HG03103 (cell line): ENCODE data around the gene NUP133.
A peak's percentile ranks its signal among the peaks of the same experiment; 100 is the strongest.
"Not testable (repeated sequence)": the region's sequence is repeated elsewhere in the genome, so short reads cannot be mapped to it uniquely, and the experiment has no call there.

ENCODE experiments used
- ATAC-seq: cut with Tn5 transposase; IDR thresholded peaks from one replicate; pipeline ENCODE4 v1.9.1; 2021; ENCODE audit warnings: low read depth; ENCODE audit not compliant: unreplicated experiment

Gene NUP133

DNA sequence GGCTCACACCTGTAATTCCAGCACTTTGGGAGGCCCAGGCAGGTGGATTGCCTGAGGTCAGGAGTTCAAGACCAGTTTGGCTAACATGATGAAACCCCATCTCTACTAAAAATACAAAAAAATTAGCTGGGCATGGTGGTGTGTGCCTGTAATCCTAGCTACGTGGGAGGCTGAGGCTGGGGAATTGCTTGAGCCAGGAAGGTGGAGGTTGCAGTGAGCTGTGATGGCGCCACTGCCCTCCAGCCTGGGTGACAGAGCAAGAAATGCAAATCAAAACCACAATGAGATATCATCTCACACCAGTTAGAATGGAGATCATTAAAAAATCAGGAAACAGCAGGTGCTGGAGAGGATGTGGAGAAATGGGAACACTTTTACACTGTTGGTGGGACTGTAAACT, 3.1 kb upstream of the NUP133 start:
- ATAC-seq: not testable (repeated sequence)

DNA sequence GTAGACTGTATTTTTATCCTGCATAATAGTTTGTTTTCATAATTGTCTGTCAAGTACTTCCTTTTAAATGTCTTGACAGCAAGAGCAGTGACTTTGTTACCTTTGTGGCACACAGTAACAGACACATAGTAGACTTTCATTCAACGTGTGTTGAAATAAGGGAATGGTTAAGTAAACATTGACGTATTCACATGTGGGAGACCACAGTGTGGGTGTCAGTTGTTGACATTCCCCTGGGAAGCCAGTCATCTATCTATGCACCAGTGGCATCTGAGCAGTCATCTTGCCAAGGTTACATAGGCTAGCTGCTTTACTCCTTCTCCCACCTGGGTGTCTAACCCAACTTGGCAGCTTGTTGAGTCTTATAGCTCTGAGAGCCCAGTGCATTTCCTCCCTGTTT, 1.4 kb upstream of the NUP133 start:
- no peak for ATAC-seq

DNA sequence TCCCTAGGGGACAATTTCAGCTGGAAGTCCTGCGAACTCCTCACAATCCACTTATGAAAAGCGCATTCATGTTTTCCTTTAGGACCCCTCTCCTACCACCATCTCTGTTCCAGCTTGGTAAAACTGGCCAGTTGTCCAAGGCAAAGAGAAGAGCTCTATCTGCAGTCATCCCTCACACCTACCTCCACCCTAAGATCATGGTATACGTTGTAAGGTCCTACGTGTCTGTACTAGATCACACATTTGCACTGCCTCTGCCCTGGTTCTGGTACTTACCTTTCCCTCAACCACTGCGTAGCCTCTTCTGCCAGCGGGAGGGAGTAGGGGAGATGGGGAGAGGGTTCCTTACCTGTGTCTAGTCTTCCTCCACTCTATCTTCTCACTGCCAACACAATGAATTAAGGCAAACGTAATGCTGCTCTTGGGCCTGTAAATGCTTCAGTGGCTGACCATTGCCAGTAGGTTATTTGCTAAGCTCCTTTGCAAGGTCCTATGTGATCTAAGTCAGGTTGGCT, 739 bp upstream of the NUP133 start:
- ATAC-seq: no peak

DNA sequence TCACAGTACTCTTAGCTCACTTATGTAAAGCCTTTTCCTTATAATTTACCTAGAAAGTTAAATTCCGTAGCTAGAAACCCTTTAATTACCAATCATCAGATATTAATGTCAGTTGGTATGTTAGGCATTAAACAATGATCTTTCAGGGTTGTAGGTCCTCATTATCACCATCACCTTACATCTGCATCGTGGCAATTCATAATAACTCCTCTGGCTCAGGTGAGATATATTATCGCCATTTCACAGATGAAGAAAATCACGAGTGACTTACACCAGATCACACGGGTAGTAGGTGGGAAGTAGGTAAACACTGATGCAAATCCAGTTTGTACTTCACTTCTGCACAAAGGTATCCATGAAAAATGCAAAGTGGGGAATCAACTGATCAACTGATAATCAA, 639 bp downstream of the NUP133 start:
- peak; percentile 4 for ATAC-seq

DNA sequence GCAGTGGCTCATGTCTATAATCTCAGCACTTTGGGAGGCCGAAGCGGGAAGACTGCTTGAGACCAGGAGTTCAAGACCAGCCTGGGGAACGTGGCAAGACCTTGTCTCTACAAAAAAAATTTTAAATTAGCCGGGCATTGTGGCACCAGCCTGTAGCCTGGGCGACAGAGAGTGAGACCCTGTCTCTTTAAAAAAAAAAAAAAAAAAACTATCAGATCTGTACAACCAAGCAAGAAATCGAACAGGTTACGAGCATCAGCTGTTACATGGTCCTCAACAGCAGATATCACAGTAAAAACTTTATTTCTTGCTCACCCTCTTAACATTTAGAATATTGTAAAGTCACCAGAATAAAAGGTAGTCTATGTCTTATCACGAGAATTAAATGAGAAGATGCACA, 1.5 kb downstream of the NUP133 start:
- no peak for ATAC-seq

DNA sequence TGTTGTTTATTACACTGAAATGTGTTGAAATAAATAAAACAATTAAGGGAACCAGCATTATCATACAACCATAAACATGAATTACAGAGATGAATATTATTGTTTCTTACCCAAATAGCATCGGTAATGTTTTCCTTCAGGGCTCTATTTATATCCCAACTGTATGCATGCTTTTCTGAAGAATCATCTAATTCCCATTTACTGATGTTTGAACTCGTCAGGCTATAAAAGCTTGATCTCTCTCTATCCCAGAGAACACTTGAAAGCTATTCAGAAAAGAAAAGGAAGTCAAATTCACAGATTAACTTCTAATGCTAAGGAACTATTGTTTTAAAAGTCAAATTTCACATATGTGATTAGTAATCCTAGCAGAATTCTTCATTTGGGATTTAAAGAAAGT, 12.4 kb downstream of the NUP133 start:
- ATAC-seq: no peak

DNA sequence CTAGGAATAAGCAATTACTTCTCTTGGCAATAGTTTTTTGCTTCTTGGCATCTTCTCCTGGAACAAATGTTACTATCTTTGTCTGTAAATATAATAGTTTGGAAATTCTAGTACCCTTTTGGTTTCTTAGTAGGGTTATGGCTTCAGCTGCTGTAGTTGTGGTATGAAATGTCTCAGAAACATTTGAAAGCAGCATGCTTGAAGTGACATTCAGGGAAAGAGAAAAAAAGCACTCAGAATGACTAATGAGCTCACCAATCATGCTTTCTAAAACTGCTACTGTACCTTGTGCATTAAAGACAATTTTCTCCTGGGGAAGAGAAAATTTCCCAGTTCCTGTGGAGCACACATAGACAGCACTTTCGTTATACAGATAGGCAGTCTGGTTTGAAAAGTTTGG, 21.0 kb downstream of the NUP133 start:
- ATAC-seq: no peak

DNA sequence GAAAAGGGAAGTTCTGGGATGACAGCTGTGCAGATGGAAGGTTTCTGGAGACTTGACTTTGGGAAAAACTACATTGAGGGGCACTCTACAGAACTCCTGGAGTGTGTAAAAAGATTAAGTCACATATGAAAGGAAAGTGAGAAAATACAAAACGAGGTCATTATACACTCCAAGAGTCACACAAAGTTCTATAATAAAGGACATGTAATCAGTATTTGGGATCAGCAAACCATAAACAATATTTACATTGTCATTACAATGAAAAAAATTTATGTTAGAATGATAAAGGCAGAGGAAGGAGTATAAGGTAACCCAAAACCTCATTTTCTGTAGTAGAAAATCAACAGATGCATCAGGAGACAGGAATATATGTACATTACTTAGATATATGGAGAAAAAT, 22.8 kb downstream of the NUP133 start:
- ATAC-seq: no peak

DNA sequence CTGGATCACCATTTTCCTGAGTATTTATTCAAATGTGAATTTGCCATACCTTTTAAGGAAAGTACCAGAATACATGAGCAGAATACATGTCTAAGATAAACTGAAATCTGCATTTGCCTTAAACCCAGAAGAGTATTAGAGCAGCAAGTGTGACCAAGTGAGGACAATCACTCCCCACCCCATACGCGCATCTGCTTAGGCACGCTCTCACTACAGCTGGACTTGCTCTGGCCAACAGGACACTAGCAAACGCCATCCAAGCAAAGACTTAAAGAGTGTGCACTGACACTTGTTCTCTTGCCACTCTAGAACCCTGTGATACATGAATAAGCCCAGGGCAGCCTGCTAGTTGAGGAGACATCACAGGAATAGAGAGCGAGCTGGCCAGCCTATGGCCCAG, 25.6 kb downstream of the NUP133 start:
- ATAC-seq: no peak

DNA sequence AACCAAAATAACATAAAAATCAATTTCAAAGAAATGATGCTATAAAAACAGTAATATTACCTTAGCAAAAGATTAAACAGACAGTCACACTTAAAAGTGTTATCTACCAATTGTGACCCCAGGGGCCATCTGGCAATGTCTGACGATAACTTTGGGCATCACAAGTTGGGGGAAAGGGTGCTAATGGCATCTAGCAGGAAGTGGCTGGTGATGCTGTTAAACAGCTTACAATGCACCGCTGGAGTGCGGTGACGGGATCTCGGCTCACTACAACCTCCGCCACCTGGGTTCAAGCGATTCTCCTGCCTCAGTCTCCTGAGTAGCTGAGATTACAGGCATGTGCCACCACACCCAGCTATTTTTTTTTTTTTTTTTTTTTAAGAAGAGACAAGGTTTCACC, 27.6 kb downstream of the NUP133 start:
- ATAC-seq: no peak

DNA sequence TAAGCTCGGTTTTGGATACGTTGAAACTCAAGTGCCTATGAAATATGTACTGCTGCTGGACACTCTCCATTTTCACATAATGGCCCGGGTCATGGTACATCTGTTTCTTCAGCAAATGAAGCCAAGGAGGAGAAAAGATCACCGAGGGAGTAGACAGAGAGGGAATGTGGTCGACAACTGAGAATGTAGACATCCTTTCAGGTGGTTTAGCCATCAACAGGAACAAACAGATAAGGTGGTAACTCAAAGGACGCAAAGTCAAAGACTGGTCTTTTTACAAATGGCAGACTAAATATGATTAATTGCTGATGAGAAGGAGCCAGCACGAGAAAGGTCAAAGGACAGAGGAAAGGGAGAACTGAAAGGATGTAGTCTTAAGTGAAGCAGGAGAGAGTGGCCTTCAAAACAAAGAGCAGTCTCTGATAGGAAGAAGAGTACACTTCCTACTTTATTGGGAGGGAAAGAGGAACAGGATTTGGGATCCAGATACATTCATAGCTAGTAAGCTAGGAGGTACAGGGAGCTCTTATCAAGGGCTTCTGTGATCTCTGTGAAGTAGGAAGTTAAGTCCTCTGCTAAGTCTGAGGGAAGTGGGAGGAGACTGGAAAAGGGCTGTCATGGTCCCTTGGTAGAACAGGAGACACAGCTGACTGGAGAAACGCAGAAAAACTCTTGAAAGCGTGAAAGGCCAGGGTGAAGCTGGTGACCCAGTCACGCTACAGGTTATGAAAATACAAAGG, 28.3 kb downstream of the NUP133 start:
- ATAC-seq: peak; percentile 63

DNA sequence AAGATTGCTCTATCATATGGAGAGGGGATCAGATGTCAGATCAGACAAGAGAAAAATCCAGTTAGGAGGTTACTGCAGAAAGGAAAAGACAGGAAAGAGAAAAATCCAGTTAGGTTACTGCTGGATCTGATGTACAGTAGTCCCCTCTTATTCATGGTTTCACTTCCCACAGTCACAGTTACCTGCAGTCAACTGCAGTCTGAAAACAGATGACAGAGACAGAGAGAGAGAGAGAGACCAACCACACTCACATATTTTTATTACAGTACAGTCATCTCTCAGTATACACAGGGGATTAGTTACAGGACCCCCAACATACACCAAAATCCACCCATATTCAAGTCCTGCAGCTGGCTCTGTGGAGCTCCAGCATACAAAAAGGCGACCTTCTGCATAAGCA, 29.3 kb downstream of the NUP133 start:
- ATAC-seq: peak; percentile 77

DNA sequence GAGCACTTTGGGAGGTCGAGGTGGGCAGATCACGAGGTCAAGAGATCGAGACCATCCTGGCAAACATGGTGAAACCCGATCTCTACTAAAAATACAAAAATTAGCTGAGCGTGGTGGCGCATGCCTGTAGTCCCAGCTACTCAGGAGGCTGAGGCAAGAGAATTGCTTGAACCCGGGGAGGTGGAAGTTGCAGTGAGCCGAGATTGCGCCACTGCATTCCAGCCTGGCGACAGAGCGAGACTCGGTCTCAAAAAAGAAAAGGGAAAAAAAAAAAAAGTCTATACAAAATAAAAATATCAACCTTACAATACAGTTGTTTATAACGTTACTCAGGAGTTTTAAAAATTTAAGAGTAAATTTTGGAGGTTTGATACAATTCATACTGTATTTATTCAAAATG, 32.3 kb downstream of the NUP133 start:
- ATAC-seq: not testable (repeated sequence)

DNA sequence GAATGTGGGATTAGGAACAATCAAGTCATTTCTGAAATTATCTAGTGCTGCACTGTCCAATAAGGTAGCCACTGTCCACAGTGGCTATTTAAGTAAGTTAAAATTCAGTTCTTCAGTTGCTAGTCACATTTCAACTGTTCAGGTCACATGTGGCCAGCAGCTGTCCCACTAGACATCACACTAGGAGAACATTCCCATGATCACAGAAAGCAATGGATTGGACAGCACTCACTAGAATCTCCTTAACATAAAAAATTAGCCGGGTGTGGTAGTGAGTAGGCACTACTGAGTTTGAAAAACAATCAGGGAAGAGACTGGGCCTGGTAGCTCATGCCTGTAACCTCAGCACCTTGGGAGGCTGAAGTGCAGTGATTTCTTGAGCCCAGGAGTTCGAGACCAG, 33.6 kb downstream of the NUP133 start:
- no peak for ATAC-seq

DNA sequence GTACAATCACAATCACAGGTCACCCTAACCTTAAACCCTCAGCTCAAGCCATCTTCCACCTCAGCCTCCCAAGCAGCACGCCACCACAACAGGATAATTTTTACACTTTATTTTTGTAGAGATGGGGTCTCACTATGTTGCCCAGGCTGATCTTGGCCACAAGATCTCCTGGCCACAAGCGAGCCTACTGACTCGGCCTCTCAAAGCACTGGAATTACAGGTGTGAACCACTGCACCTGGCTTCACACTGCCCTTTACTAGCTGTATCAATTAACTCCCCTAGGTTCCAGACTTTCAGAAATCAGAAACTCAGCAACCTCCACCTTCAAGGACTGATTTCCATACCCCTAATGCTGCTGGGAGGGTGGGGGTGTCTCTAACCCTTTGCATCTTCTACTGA, 37.0 kb downstream of the NUP133 start:
- ATAC-seq: no peak

DNA sequence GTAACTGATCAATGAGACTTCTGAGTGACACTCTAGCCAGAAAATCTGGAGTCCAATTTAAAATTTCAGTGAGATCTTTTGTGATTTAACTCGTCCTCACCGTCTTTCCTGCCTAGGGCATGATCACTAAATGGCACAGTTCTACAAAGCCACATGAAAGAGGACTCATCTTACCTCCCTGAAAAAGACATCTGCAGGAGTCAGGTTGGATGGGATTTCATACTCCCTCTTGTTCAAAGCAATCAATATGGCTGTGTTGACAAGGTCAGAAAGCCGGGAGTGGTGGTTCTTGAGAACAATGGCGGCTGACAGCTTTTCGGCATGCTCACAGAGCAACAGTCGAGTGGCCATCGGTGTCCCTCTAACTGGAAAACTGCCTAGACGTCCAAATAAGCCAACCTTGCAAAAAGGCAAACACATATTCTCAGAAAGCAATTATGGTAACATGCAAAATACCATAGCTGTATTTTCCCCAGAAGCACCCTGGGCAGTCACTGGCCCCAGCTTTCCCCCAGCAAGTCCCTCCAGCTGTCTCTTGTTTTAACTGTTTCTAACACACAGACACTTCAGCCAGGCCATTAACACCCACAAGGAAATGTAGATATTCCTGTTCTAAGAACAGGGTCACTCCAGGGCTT, 37.6 kb downstream of the NUP133 start:
- ATAC-seq: no peak

DNA sequence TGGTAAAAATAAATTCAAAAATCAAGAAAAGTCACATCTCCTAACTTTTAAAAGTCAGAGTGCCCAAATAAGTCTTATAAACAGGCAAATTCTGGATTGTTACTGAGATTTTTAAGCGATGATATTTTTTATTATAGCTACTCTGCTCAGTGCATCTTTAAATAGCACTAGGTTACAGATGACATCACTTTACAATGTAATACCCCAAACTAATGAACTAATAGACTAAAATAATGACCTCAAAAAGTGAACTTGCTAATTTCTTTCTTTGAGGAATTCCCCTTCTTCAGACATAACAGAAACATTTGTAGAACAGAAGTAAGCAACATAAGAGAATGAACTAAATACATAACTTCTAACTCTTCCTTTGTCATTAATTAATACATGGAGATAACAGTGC, 41.3 kb downstream of the NUP133 start:
- no peak for ATAC-seq

DNA sequence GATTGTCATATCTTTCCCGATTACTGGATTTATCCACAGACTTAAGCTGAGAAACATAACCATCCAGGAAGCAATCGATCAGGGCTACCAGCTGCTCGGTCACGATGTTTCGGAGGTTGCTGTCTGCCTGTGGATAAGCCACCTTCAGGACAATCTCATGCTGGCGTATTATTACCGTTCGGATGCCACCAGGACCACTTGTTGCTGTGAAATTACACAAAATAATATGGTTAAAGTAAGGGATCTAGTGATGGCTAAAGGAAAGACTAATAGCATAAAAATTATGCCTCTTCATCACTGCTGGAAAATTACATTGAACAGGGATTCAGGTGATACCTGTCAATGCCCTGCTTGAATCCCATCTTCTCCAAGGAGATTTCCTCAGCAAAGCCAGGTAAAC, 43.5 kb downstream of the NUP133 start:
- no peak for ATAC-seq

DNA sequence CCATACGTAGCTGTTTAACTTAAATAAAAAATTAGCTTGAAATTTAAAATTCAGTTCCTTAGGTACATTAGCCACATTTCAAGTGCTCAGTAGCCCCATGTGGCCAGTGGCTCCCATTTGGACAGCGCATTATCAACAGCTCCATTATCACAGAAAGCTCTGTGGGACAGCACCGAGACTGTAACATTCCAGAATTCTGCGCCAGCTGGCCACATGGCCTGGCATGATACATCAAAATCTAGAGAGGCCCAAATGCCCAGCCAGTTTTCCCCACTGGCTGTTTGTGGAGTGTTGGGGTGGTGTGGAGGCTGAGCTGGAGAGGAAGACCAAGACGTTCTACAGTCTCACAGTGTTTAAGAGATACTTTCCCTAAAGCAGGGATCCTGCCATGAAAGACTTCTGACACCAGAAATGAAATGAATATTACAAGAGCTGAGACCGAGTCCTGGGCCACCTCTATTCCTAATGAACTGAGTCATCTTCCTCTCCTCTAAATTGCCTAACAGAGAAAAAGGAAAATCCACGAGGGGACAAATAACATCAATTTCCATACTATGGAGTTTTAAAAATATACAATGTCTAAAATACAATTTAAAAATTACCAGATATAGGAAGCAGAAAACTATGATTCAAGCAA, 47.0 kb downstream of the NUP133 start:
- no peak for ATAC-seq

DNA sequence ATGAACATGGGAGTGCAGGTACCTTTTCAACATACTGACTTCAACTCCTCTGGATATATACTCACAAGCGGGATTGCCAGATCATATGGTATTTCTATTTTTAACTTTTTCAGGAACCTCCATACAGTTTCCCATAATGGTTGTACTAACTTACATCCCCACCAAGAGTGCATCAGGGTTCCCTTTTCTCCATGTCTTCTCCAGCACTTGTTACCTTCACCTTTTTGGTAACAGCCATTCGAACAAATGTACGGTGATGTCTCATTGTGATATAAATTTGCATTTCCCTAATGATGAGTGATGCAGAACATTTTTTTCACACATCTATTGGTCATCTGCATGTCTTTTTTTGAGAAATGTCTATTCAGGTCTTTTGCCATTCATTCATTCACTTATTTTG, 48.3 kb downstream of the NUP133 start:
- no peak for ATAC-seq

DNA sequence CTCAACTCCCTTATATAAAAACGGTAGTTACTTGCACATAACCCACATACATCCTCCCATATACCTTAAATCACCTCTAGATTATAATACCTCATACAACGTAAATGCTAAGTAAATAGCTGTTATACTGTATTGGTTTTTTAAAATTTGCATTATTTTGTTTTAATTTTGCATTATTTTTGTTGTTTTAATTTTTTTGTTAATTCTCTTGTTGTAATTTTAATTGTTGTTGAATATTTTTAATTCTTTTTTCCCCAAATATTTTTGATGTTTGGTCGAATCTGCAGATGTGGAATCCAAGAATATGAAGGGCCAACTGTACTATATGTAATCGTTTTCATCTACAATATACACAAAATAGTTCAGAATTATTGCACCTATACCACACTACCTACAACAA, 50.7 kb downstream of the NUP133 start:
- no peak for ATAC-seq

DNA sequence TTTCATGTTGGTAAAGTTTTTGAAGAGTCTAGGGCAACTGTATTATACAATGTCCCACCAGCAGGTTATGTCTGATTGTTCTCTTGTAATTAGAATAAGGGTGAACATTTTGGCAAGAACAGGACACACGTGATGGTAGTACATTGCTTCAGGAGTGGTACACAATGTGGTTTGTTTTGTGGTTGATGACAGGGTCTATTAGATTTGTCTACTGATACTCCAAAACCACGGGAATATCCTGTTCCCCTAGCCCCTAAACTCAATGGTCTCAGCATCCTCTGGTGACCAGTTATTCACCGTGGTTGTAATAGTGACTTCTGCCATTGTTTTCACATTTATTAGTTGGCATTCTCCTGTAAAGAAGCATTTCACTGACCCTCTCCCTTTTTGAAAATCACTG, 52.1 kb downstream of the NUP133 start:
- no peak for ATAC-seq
